ENCODE data around the gene SEMA6D. TPM values are rescaled to one million over a fixed set of nuclear protein-coding genes. Genes with fewer than 3 reads are reported as not detected.

The SEMA6D gene
- total RNA-seq, 1 donor from 2014 or later, result 1.8 TPM

DNA sequence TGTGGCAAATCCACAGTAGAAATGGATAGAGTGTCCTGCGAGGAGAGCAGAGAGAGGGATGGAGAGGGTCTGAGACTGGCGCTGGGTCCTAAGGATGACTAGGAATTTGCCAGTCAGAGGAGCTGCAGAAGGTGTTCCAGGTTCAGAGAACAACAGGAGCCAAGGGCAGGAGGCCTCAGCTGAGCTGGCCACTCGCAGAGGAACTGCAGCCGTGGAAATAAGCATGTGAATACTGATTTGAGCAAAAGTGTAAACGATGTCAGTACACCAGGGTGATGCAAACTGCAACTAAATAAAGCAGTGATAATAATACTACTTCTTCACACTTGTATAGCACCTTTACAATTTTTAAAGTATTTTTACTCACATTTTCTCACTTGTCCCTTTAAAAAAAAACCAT is 24.6 kb downstream of the SEMA6D start:
- no peaks in the 10 kb centered on the region for H3K36me3 ChIP-seq (ENCODE audit: control insufficient read depth, insufficient read depth, low read length)
- TF ChIP-seq, protein P1, sequence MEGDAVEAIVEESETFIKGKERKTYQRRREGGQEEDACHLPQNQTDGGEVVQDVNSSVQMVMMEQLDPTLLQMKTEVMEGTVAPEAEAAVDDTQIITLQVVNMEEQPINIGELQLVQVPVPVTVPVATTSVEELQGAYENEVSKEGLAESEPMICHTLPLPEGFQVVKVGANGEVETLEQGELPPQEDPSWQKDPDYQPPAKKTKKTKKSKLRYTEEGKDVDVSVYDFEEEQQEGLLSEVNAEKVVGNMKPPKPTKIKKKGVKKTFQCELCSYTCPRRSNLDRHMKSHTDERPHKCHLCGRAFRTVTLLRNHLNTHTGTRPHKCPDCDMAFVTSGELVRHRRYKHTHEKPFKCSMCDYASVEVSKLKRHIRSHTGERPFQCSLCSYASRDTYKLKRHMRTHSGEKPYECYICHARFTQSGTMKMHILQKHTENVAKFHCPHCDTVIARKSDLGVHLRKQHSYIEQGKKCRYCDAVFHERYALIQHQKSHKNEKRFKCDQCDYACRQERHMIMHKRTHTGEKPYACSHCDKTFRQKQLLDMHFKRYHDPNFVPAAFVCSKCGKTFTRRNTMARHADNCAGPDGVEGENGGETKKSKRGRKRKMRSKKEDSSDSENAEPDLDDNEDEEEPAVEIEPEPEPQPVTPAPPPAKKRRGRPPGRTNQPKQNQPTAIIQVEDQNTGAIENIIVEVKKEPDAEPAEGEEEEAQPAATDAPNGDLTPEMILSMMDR (IDR thresholded peaks at IDR 0.05; ENCODE audit: insufficient read depth, low read length, poor library complexity, severe bottlenecking), result no peak

DNA sequence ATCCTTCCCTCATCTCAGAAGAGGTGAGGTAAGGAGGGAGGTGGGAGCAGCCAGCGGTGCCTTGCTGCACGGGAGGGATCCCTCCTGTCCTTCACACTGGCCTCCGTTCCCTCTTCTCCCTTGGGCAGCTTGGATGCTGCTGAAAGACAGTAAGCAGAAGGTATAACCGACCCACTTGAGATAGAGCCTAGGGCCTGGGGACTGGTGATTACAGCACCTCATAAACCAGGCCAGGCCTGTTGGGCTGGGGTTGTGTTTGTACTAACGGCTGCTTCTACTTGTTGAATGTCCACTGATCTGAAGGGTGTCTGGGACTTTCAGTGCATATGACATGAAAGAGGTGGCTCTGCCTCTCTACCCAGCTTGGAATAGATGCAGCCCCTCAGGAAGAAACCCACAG is 25.0 kb downstream of the SEMA6D start:
- no peaks in the 10 kb centered on the region for H3K36me3 ChIP-seq (ENCODE audit: control insufficient read depth, insufficient read depth, low read length)
- DNase-seq (ENCODE audit: low read depth), result no peak
- H3K27me3 ChIP-seq (ENCODE audit: control insufficient read depth, insufficient read depth, low read length), result no peaks in the 10 kb centered on the region
- TF ChIP-seq, protein P1 (IDR thresholded peaks at IDR 0.05; ENCODE audit: insufficient read depth, low read length, poor library complexity, severe bottlenecking), result no peak
- no peak overlapping the region for H3K4me3 ChIP-seq (ENCODE audit: low read depth, low read length)

More for the DNA sequence above, 24.6 kb downstream of the SEMA6D start:
- Histone ChIP-seq H3K27me3 (ENCODE audit: control insufficient read depth, insufficient read depth, low read length) (no peaks in the 10 kb centered on the region), H3K4me3 (ENCODE audit: low read depth, low read length) (no peak overlapping the region)
- DNase-seq (ENCODE audit: low read depth), result no peak

DNA sequence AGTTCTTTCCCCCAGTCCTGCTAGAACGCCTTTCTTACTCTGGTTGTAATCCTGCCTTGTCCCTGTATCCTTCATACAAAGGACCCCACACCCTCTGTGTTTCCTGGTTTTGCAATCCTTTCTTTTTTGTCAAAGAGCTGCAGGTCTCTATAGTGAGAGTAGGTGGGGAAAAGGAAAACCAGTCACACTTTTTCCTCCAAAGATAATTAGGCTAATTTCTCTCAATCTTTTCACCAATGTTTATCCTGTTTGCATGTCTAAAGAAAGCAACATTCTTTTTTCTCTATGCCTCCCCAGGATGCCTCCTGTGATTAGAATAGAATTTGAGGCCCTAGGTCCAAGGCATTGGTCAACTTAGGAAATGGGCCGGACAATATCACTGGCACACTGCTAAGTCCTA is 25.4 kb downstream of the SEMA6D start:
- DNase-seq (ENCODE audit: low read depth), result no peak
- TF ChIP-seq, protein P1 (IDR thresholded peaks at IDR 0.05; ENCODE audit: insufficient read depth, low read length, poor library complexity, severe bottlenecking), result no peak

DNA sequence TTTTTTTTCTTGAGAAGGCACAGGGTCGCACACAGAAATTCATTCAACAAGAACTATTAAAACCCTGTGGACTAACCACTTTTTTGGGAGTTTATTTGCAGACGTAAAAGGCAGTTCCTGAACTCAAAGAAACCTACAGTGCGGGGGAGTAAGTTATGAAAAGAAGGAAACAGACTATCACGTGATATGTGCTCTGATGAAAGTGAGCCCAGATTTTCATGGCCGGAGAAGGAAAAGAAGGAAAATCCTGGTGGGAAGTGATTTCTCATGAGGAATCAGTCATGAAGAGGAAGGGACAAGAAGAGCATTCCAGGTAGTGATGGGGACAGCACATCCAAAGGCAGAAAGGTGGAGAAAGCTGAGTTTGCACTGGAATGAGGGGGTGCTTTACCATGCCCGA is 26.1 kb downstream of the SEMA6D start:
- TF ChIP-seq, protein P1 (IDR thresholded peaks at IDR 0.05; ENCODE audit: insufficient read depth, low read length, poor library complexity, severe bottlenecking), result no peak
- no peaks in the 10 kb centered on the region for H3K27me3 ChIP-seq (ENCODE audit: control insufficient read depth, insufficient read depth, low read length)
- no peak for DNase-seq (ENCODE audit: low read depth)
- no peaks in the 10 kb centered on the region for H3K36me3 ChIP-seq (ENCODE audit: control insufficient read depth, insufficient read depth, low read length)
- H3K4me3 ChIP-seq (ENCODE audit: low read depth, low read length), result no peak overlapping the region

More for the DNA sequence above, 25.4 kb downstream of the SEMA6D start:
- no peaks in the 10 kb centered on the region for H3K27me3 ChIP-seq (ENCODE audit: control insufficient read depth, insufficient read depth, low read length)
- no peaks in the 10 kb centered on the region for H3K36me3 ChIP-seq (ENCODE audit: control insufficient read depth, insufficient read depth, low read length)
- no peak overlapping the region for H3K4me3 ChIP-seq (ENCODE audit: low read depth, low read length)

DNA sequence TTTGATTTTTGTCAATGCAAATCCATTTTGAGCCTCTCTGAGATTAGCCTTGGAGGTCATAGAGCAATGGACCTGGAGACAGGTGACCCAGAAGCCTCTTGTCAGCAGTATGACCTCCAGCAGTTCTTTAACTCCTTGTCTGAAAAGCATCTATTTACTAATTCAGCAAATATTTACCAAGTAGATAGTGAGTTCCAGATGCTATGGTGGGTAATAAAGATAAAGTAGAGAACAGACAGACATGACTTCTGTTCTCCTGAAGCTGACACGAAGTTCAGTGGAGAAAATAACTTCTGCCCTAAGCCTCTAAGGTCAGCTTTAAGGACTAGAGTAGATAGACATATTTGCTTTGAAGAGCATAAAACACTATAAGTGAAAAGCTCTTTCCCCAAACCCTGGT is 26.6 kb downstream of the SEMA6D start:
- Histone ChIP-seq H3K27me3 (ENCODE audit: control insufficient read depth, insufficient read depth, low read length) (no peaks in the 10 kb centered on the region), H3K36me3 (ENCODE audit: control insufficient read depth, insufficient read depth, low read length) (no peaks in the 10 kb centered on the region), H3K4me3 (ENCODE audit: low read depth, low read length) (no peak overlapping the region)
- DNase-seq (ENCODE audit: low read depth), result no peak
- TF ChIP-seq, protein P1 (IDR thresholded peaks at IDR 0.05; ENCODE audit: insufficient read depth, low read length, poor library complexity, severe bottlenecking), result no peak

DNA sequence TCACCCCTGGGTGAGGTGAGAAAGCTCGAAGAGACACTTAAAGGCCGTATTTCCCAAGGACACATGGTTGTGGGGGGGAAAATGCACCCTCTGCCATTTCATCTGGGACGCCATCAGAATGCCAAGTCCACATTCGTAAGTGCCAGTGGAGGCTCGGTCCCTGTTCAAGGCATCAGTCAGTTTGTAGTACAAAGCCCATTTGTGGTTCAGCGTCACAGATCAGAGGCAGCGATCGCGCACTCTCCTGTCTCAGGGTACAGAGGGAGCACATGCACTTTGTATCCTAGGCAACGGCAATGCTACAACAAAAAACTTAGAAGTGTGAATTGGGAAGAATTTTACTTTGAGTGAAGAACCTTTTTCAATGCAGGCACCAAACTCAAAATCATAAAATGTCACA is 27.2 kb downstream of the SEMA6D start:
- TF ChIP-seq, protein P1 (IDR thresholded peaks at IDR 0.05; ENCODE audit: insufficient read depth, low read length, poor library complexity, severe bottlenecking), result no peak
- Histone ChIP-seq H3K27me3 (ENCODE audit: control insufficient read depth, insufficient read depth, low read length) (no peaks in the 10 kb centered on the region), H3K36me3 (ENCODE audit: control insufficient read depth, insufficient read depth, low read length) (no peaks in the 10 kb centered on the region), H3K4me3 (ENCODE audit: low read depth, low read length) (no peak overlapping the region)
- no peak for DNase-seq (ENCODE audit: low read depth)

Data from kidney epithelial cell (primary cell).